CD14-positive monocyte (primary cell): ENCODE measurements around the gene EEF1AKMT2. TPM values are rescaled to one million over a fixed set of nuclear protein-coding genes. Genes with fewer than 3 reads are reported as not detected.

Source experiments
- DNase-seq, 3 donors: peaks; one replicate each; pipeline ENCODE4 v3.0.0-alpha.2; 2011 to 2022
- H2AFZ ChIP-seq: 2 replicates; pipeline ENCODE4 v1.6.0; 2012; ENCODE audit warnings: mild to moderate bottlenecking, low read depth, low read length, inconsistent platforms; ENCODE audit not compliant: insufficient read depth, poor library complexity, severe bottlenecking
- H3K27ac ChIP-seq, 2 donors: 1 replicate in 1 of 2; 2 replicates in 1 of 2; pipeline ENCODE4 v1.5.1; 2012 to 2013; ENCODE audit warnings: low read length in 2 of 2, control low read depth in 1 of 2, inconsistent platforms in 1 of 2, low read depth in 1 of 2, mild to moderate bottlenecking in 1 of 2
- H3K27me3 ChIP-seq, 2 donors: one replicate each; pipeline versions ENCODE4 v1.6.0 to v1.6.1; 2011 to 2013; ENCODE audit warnings: low read length in 2 of 2; ENCODE audit not compliant: control insufficient read depth in 2 of 2, insufficient read depth in 2 of 2
- H3K36me3 ChIP-seq, 2 donors: replicated peaks in 1 of 2; 1 replicate in 1 of 2; 2 replicates in 1 of 2; pipeline versions ENCODE4 v1.5.1 to v1.6.1; 2012 to 2013; ENCODE audit warnings: low read length in 2 of 2, control low read depth in 1 of 2, inconsistent platforms in 1 of 2, mild to moderate bottlenecking in 1 of 2; ENCODE audit not compliant: insufficient read depth in 2 of 2, control insufficient read depth in 1 of 2
- H3K4me1 ChIP-seq, 2 donors: 1 replicate in 1 of 2; 2 replicates in 1 of 2; pipeline versions ENCODE4 v1.5.1 to v1.6.1; 2012 to 2013; ENCODE audit warnings: low read length in 2 of 2, control low read depth in 1 of 2, inconsistent platforms in 1 of 2, mild to moderate bottlenecking in 1 of 2, moderate library complexity in 1 of 2; ENCODE audit not compliant: insufficient read depth in 2 of 2, control insufficient read depth in 1 of 2
- H3K4me2 ChIP-seq: replicated peaks from 2 replicates; pipeline ENCODE3; 2012; ENCODE audit warnings: low read length, moderate library complexity, mild to moderate bottlenecking; ENCODE audit not compliant: poor library complexity, severe bottlenecking; ENCODE audit errors: extremely low read depth
- H3K4me3 ChIP-seq, 3 experiments: fragments of 200-600 bp in 1 of 3; sonication (generic) in 1 of 3; replicated peaks in 1 of 3; 1 replicate in 2 of 3; 2 replicates in 1 of 3; pipeline ENCODE4 v1.5.1; 2011 to 2013; ENCODE audit warnings: low read length in 3 of 3, mild to moderate bottlenecking in 3 of 3, control low read depth in 2 of 3, low read depth in 2 of 3, inconsistent platforms in 1 of 3, moderate library complexity in 1 of 3
- H3K79me2 ChIP-seq: 2 replicates; pipeline ENCODE4 v1.6.0; 2012; ENCODE audit warnings: mild to moderate bottlenecking, control low read depth, inconsistent platforms, low read length, moderate library complexity; ENCODE audit not compliant: insufficient read depth
- H3K9ac ChIP-seq: 2 replicates; pipeline ENCODE4 v1.6.0; 2017; ENCODE audit warnings: low read length, mild to moderate bottlenecking; ENCODE audit not compliant: insufficient read depth, poor library complexity, severe bottlenecking
- H3K9me3 ChIP-seq, 2 donors: replicated peaks in 1 of 2; 1 replicate in 1 of 2; 2 replicates in 1 of 2; pipeline versions ENCODE4 v1.5.1 to v1.6.1; 2012 to 2013; ENCODE audit warnings: low read length in 2 of 2, control low read depth in 1 of 2; ENCODE audit not compliant: control insufficient read depth in 1 of 2, insufficient read depth in 1 of 2
- H4K20me1 ChIP-seq: 2 replicates; pipeline ENCODE4 v1.6.0; 2012; ENCODE audit warnings: mild to moderate bottlenecking, low read length, control low read depth, moderate library complexity; ENCODE audit not compliant: insufficient read depth
- H3K27ac Mint-ChIP-seq, 7 donors: one replicate each; pipeline ENCODE4 v1.8.0; 2020; ENCODE audit warnings: mild to moderate bottlenecking in 7 of 7, mixed read lengths in 7 of 7, moderate library complexity in 6 of 7, inconsistent platforms in 2 of 7
- H3K27me3 Mint-ChIP-seq, 3 donors: one replicate each; pipeline ENCODE4 v1.8.0; 2021 to 2022; ENCODE audit warnings: low read depth in 3 of 3, mild to moderate bottlenecking in 3 of 3, mixed read lengths in 3 of 3, moderate library complexity in 3 of 3, inconsistent platforms in 1 of 3
- H3K36me3 Mint-ChIP-seq, 2 donors: one replicate each; pipeline ENCODE4 v1.8.0; 2020; ENCODE audit warnings: mixed read lengths in 2 of 2, inconsistent platforms in 1 of 2, mild to moderate bottlenecking in 1 of 2
- H3K4me1 Mint-ChIP-seq: one replicate; pipeline ENCODE4 v1.8.0; 2020; ENCODE audit warnings: mild to moderate bottlenecking, mixed read lengths
- H3K4me3 Mint-ChIP-seq, 2 donors: one replicate each; pipeline ENCODE4 v1.8.0; 2020; ENCODE audit warnings: mild to moderate bottlenecking in 2 of 2, mixed read lengths in 2 of 2, moderate library complexity in 1 of 2
- H3K9me3 Mint-ChIP-seq, 7 donors: one replicate each; pipeline ENCODE4 v1.8.0; 2020 to 2022; ENCODE audit warnings: mixed read lengths in 7 of 7, mild to moderate bottlenecking in 6 of 7, moderate library complexity in 6 of 7, inconsistent platforms in 2 of 7
- CTCF ChIP-seq: fragments of 200-600 bp; IDR thresholded peaks from one replicate; pipeline ENCODE4 v1.8.0; 2022; ENCODE audit warnings: antibody characterized with exemption, mild to moderate bottlenecking
- WGBS: methylation state at CpG from one replicate; pipeline ENCODE4 v1.1.5; 2013; ENCODE audit warnings: missing lambda C conversion rate; ENCODE audit not compliant: insufficient coverage; 5-methylcytosine and 5-hydroxymethylcytosine counted together
- intact Hi-C, 2 donors: fragments of 100-400 bp; cut with micrococcal nuclease; formaldehyde crosslinking; loops; one replicate each; pipeline versions ENCODE4 v1.15.0 to v1.15.1; 2023
- polyA plus RNA-seq, 3 donors: library from polyadenylated mRNA; depleted of rRNA in 1 of 3; unstranded in 2 of 3; stranded (reverse) in 1 of 3; fragments of 300-500 nt in 2 of 3; fragments of >200 nt in 1 of 3; fragmentation: Illumina TruSeq in 2 of 3; gene quantifications; 1 replicate in 2 of 3; 2 replicates in 1 of 3; pipeline ENCODE4 v1.2.3, GENCODE V29; 2012 to 2021

The EEF1AKMT2 gene
- polyA plus RNA-seq, 3 donors, result 7.6 to 13.6 (median 8.2) TPM

GRCh38 chr10:124734311-124735166 lies 57.1 kb downstream of the EEF1AKMT2 start:
- TF ChIP-seq CTCF, result no peak
- Mint-ChIP-seq H3K27me3 (peaks cover 0 to 1% (median 0%) of the 10 kb centered on the region in 3 donors), H3K27ac (peak overlapping the region in 4 of 7 donors; percentile 66 to 88 (median 78)), H3K36me3 (peaks cover 62 to 71% of the 10 kb centered on the region in 2 donors), H3K4me1 (peaks cover 64% of the 10 kb centered on the region), H3K9me3 (peaks cover 0 to 2% (median 0%) of the 10 kb centered on the region in 7 donors), H3K4me3 (no peak overlapping the region)
- no peaks in the 10 kb centered on the region for H3K9me3 ChIP-seq
- no peak overlapping the region for H3K9ac ChIP-seq
- no peak overlapping the region for H3K4me3 ChIP-seq
- H3K27me3 ChIP-seq, result no peaks in the 10 kb centered on the region
- WGBS, result 94% methylated on average over 15 of the region's 16 CpGs
- H3K4me2 ChIP-seq, result no peak overlapping the region
- no peak for DNase-seq
- peaks cover 100% of the 10 kb centered on the region for H3K79me2 ChIP-seq
- H3K27ac ChIP-seq, result no peak overlapping the region
- H2AFZ ChIP-seq, result no peak overlapping the region
- peaks cover 5 to 70% of the 10 kb centered on the region in 2 donors for H3K36me3 ChIP-seq
- peaks cover 100% of the 10 kb centered on the region for H4K20me1 ChIP-seq
- intact Hi-C loops, result no loop called here
- H3K4me1 ChIP-seq, result peaks cover 11 to 13% of the 10 kb centered on the region in 2 donors

- Mint-ChIP-seq H3K4me1 (peaks cover 64% of the 10 kb centered on the region), H3K27ac (peak overlapping the region in 6 of 7 donors; percentile 60 to 88 (median 68)), H3K4me3 (no peak overlapping the region), H3K36me3 (peaks cover 54 to 65% of the 10 kb centered on the region in 2 donors), H3K27me3 (no peaks in the 10 kb centered on the region), H3K9me3 (peaks cover 0 to 2% (median 0%) of the 10 kb centered on the region in 7 donors)
- H4K20me1 ChIP-seq, result peaks cover 100% of the 10 kb centered on the region
- no peaks in the 10 kb centered on the region for H3K9me3 ChIP-seq
- H3K36me3 ChIP-seq, result peaks cover 5 to 70% of the 10 kb centered on the region in 2 donors
- WGBS, result 91% methylated on average over 11 of the region's 13 CpGs
- DNase-seq, result no peak
- H3K27ac ChIP-seq, result peak overlapping the region in 1 of 2 donors; percentile 12
- H2AFZ ChIP-seq, result no peak overlapping the region
- H3K9ac ChIP-seq, result no peak overlapping the region
- no peak overlapping the region for H3K4me2 ChIP-seq
- no peak for TF ChIP-seq CTCF
- intact Hi-C loops, result no loop called here
- no peaks in the 10 kb centered on the region for H3K27me3 ChIP-seq
- H3K4me1 ChIP-seq, result peaks cover 18% of the 10 kb centered on the region in 2 donors
- H3K4me3 ChIP-seq, result no peak overlapping the region
- peaks cover 100% of the 10 kb centered on the region for H3K79me2 ChIP-seq
These were observed 58.0 kb downstream of the EEF1AKMT2 start for GRCh38 chr10:124733571-124734245.
